Measurements from ENCODE around the gene RPL6.
A peak's percentile ranks its signal among the peaks of the same experiment; 100 is the strongest.
"Not testable (repeated sequence)": the region's sequence is repeated elsewhere in the genome, so short reads cannot be mapped to it uniquely, and the experiment has no call there.

The RPL6 gene

DNA sequence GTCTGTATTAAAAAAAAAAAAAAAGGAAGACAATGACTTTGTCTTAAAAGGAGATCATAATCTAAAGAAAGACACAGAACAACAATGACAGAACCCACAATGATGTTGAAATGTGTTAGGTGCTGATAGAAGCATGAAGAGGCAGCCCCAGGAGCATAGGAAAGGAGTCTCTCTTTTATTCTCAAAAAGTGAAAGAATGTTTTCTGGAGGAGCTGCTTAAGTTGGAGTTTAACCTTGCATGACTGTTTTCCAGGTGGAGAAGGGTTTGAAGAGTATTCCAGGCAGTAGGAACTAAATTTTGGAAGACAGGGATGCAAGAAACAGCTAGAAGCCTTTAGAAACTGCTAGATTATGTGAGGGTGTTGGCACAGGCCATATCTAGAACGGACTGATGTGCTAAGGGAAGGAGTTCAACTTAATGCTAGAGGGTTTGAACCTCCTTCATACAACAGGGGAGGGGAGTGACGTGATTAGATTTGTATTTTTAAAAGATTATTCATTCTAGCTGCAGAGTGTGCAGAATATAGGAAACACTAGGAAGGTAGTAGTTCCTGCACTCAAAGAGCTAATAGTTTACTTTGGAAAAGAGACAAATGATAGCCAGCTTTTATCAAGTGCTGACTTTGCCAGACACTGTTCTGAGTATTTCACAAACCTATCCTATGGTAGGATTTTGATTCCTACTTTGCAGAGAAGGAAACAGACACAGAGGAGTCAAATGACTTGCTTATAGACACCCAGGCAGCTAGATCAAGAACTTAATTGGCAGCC, 4.6 kb upstream of the RPL6 start:
- no peaks in the 10 kb centered on the region for H3K9me3 ChIP-seq (ENCODE audit: low read length)
- H3K36me3 ChIP-seq (ENCODE audit: insufficient read depth, low read length), result no peaks in the 10 kb centered on the region

DNA sequence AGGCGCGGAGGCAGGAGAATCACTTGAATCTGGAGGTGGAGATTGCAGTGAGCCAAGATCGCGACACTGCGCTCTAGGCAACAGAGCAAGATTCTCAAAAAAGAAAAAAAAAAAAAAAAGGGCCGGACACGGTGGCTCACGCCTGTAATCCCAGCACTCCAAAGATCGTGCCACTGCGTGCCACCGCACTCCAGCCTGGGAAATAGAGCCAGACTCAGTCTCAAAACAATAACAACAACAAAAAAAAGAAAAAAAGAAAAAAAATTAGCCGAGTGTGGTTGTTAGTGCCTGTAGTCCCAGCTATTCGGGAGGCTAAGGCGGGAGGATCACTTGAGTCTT, 470 bp upstream of the RPL6 start:
- Histone ChIP-seq H3K9me3 (ENCODE audit: low read length) (no peaks in the 10 kb centered on the region), H3K4me3 (ENCODE audit: low read length) (peak overlapping the region; percentile 79), H3K36me3 (ENCODE audit: insufficient read depth, low read length) (peaks cover 34% of the 10 kb centered on the region), H3K4me1 (ENCODE audit: insufficient read depth, low read length) (peaks cover 17% of the 10 kb centered on the region), H3K27me3 (ENCODE audit: insufficient read depth, low read length) (no peaks in the 10 kb centered on the region), H2AFZ (ENCODE audit: low read depth, low read length) (peak overlapping the region; percentile 24)

More for the DNA sequence above, 4.6 kb upstream of the RPL6 start:
- H3K4me1 ChIP-seq (ENCODE audit: insufficient read depth, low read length), result peaks cover 6% of the 10 kb centered on the region
- H3K27me3 ChIP-seq (ENCODE audit: insufficient read depth, low read length), result no peaks in the 10 kb centered on the region
- no peak overlapping the region for H3K4me3 ChIP-seq (ENCODE audit: low read length)
- no peak overlapping the region for H2AFZ ChIP-seq (ENCODE audit: low read depth, low read length)

DNA sequence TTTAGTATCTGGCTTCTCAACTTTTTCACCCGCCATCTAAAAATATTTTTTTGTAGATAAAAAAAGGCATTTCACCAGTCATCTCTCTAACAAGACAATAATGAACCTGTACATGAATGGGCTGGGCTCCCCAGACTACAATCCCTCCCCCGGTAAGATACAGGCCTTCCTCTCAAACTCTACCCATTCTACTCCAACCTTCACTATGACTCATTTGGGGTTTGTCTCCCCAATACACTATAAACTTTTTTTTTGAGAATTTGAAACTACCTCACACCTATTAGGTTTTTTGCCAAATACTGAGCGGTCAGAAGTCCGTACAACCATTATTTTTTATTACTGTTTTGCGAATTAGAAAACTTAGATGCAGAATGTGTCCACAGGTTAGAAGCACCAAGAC, 784 bp downstream of the RPL6 start:
- Histone ChIP-seq H3K27me3 (ENCODE audit: insufficient read depth, low read length) (no peaks in the 10 kb centered on the region), H2AFZ (ENCODE audit: low read depth, low read length) (no peak overlapping the region), H3K4me3 (ENCODE audit: low read length) (peak overlapping the region; percentile 79), H3K36me3 (ENCODE audit: insufficient read depth, low read length) (peaks cover 43% of the 10 kb centered on the region), H3K4me1 (ENCODE audit: insufficient read depth, low read length) (peaks cover 17% of the 10 kb centered on the region), H3K9me3 (ENCODE audit: low read length) (no peaks in the 10 kb centered on the region)

DNA sequence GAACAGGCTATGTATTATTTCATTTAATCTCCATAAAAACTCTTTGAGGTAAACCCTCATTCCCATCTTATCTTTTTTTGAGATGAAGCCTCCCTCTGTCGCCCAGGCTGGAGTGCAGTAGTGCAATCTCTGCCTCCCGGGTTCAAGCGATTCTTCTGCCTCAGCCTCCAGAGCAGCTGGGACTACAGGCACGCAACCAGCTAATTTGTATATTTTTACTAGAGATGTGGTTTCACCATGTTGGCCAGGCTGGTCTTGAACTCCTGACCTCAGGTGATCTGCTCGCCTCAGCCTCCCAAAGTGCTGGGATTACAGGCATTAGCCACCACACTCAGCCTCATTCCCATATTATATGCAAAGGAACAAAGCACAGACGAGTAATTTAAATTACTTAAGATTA, 1.7 kb downstream of the RPL6 start:
- H2AFZ ChIP-seq (ENCODE audit: low read depth, low read length); H3K9me3 ChIP-seq (ENCODE audit: low read length); H3K27me3 ChIP-seq (ENCODE audit: insufficient read depth, low read length): not testable (repeated sequence)
- Histone ChIP-seq H3K4me3 (ENCODE audit: low read length) (peak overlapping the region; percentile 79), H3K4me1 (ENCODE audit: insufficient read depth, low read length) (peaks cover 17% of the 10 kb centered on the region), H3K36me3 (ENCODE audit: insufficient read depth, low read length) (peaks cover 43% of the 10 kb centered on the region)

DNA sequence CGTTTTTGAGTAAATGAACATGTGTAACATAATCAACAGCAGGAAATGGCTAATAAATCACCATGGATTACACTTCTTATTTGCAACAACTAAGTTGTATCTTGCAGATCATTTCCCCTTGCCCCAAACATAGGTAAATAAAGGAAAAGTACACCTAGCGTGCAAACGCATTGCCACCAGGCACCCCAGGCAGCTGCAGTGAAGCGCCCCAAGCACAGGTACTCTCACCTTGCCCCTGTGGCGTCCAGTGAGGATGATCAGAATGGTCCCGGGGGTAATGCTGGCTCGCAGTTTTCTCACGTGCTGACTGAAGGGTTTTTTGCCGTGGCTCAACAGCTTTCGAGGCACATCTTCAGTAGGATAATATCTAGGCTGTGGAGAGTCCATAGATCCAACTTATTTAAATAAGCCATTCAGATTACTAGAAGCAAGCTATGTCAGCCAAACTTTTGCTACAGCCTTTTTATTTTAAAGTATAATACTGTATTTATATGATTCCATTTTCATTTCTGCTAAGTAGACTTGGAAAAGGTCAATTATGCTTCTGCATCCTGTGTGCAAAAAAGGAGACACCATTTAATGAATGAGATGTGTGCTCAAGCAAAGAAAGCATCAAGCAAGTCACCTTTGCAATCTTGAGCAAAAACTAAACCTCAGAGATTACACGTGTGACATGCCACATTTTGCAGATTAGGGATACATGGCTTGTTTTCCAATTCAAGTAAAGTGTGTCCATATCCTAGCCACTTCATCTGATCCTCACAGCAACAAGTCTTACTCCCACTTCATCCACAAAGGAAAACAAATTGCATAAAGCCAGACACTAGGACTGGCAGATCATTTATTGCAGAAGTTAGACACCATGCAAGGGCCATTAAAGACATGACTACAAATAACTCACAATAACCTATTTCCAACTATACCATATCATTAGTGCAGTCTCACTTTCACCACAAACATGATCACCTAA, 2.6 kb downstream of the RPL6 start:
- no peak overlapping the region for H3K4me3 ChIP-seq (ENCODE audit: low read length)

DNA sequence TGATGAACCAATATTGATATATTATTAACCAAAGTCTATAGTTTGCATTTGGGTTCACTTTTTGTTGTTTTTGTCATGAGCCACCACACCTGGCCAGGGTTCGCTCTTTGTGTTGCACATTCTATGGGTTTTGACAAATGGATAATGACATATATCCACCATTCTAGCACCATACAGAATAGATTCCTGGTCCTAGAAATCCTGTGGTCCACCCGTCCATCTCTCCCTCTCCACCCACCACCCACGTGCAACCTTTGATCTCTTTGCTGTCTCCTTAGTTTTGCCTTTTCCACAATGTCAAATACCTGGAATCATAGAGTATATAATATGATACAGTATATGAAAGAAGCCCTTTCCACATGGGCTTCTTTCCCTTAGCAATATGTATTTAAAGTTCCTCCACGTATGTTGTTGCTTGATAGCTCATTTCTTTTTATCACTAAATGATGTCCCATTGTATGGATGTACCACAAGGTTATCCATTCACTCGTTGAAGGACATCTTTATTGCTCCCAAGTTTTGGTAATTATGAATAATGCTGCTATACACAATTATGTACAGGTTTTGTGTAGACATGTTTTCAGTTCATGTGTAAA, 7.4 kb downstream of the RPL6 start:
- Histone ChIP-seq H3K4me1 (ENCODE audit: insufficient read depth, low read length) (no peaks in the 10 kb centered on the region), H3K36me3 (ENCODE audit: insufficient read depth, low read length) (peaks cover 30% of the 10 kb centered on the region), H2AFZ (ENCODE audit: low read depth, low read length) (no peak overlapping the region), H3K27me3 (ENCODE audit: insufficient read depth, low read length) (no peaks in the 10 kb centered on the region), H3K4me3 (ENCODE audit: low read length) (no peak overlapping the region), H3K9me3 (ENCODE audit: low read length) (no peaks in the 10 kb centered on the region)

More for the DNA sequence above, 2.6 kb downstream of the RPL6 start:
- H3K4me1 ChIP-seq (ENCODE audit: insufficient read depth, low read length), result peaks cover 17% of the 10 kb centered on the region
- H3K9me3 ChIP-seq (ENCODE audit: low read length), result no peaks in the 10 kb centered on the region
- no peak overlapping the region for H2AFZ ChIP-seq (ENCODE audit: low read depth, low read length)
- H3K27me3 ChIP-seq (ENCODE audit: insufficient read depth, low read length), result no peaks in the 10 kb centered on the region
- peaks cover 43% of the 10 kb centered on the region for H3K36me3 ChIP-seq (ENCODE audit: insufficient read depth, low read length)

DNA sequence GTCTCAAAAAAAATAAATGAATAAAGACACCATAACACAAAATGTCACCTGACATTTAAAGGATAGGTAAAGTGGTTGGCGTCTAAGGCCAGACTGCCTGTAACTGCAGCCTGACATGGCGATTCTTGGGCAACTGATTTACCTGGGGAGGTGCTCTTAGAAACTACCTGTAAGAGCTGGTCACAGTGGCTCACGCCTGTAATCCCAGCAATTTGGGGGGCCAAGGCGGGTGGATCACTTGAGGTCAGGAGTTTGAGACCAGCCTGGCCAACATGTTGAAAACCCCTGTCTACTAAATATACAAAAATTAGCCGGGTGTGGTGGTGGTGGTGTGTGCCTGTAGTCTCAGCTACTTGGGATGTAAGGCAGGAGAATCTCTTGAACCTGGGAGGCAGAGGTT, 8.4 kb downstream of the RPL6 start:
- Histone ChIP-seq H3K36me3 (ENCODE audit: insufficient read depth, low read length) (peaks cover 21% of the 10 kb centered on the region), H3K4me1 (ENCODE audit: insufficient read depth, low read length) (no peaks in the 10 kb centered on the region), H3K4me3 (ENCODE audit: low read length) (no peak overlapping the region), H2AFZ (ENCODE audit: low read depth, low read length) (no peak overlapping the region), H3K27me3 (ENCODE audit: insufficient read depth, low read length) (no peaks in the 10 kb centered on the region), H3K9me3 (ENCODE audit: low read length) (no peaks in the 10 kb centered on the region)

DNA sequence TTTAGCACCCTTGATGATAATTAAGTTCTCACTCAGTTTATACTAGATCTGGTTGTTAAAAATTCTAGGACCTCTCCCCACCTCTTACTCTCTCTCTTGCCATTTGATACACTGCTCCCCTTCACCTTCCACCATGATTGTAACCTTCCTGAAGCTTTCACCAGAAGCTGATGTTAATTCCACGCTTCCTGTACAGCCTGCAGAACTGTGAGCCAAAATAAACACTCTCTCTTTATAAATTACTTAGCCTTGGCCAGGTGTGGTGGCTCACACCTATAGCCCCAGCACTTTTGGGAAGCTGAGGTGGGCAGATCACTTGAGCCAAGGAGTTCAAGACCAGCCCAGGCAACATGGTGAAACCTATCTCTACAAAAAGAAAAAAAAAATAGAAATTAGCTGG, 16.1 kb downstream of the RPL6 start:
- H3K27me3 ChIP-seq (ENCODE audit: insufficient read depth, low read length), result no peaks in the 10 kb centered on the region
- no peaks in the 10 kb centered on the region for H3K4me1 ChIP-seq (ENCODE audit: insufficient read depth, low read length)
- no peak overlapping the region for H2AFZ ChIP-seq (ENCODE audit: low read depth, low read length)
- H3K4me3 ChIP-seq (ENCODE audit: low read length), result no peak overlapping the region
- H3K36me3 ChIP-seq (ENCODE audit: insufficient read depth, low read length), result no peaks in the 10 kb centered on the region
- H3K9me3 ChIP-seq (ENCODE audit: low read length), result no peaks in the 10 kb centered on the region

GRCh38 chr12:112389922-112390654, 19.3 kb downstream of the RPL6 start:
- not testable (repeated sequence) for H3K4me3 ChIP-seq (ENCODE audit: low read length)

GRCh38 chr12:112389228-112389627, 20.2 kb downstream of the RPL6 start:
- H3K9me3 ChIP-seq (ENCODE audit: low read length), result no peaks in the 10 kb centered on the region
- no peaks in the 10 kb centered on the region for H3K36me3 ChIP-seq (ENCODE audit: insufficient read depth, low read length)
- peaks cover 7% of the 10 kb centered on the region for H3K4me1 ChIP-seq (ENCODE audit: insufficient read depth, low read length)
- no peak overlapping the region for H2AFZ ChIP-seq (ENCODE audit: low read depth, low read length)
- H3K4me3 ChIP-seq (ENCODE audit: low read length), result no peak overlapping the region
- H3K27me3 ChIP-seq (ENCODE audit: insufficient read depth, low read length), result no peaks in the 10 kb centered on the region

More at GRCh38 chr12:112389922-112390654, 19.3 kb downstream of the RPL6 start:
- H3K27me3 ChIP-seq (ENCODE audit: insufficient read depth, low read length); H3K36me3 ChIP-seq (ENCODE audit: insufficient read depth, low read length); H3K4me1 ChIP-seq (ENCODE audit: insufficient read depth, low read length); H3K9me3 ChIP-seq (ENCODE audit: low read length); H2AFZ ChIP-seq (ENCODE audit: low read depth, low read length): not testable (repeated sequence)

DNA sequence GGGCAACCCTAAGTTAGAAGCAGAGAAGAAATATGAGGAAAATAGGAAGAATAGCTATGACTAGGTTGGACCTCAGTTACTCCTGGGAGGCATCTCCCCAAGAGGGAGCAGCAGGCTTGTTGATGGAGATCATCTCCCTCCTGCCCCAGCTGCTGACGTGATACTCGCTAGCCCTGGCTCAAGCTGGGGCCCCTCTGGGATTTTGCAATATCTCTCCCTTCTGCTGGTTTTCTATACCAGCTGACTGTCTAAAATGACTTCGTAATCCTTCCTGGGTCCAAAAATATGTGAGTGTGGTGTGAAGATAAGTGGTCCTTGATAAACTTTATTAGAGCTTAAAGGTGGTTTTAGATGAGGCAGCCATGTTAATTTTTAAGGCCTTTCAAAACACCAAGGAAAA, 22.7 kb downstream of the RPL6 start:
- H3K9me3 ChIP-seq (ENCODE audit: low read length), result no peaks in the 10 kb centered on the region
- H2AFZ ChIP-seq (ENCODE audit: low read depth, low read length), result peak overlapping the region; percentile 81
- peaks cover 7% of the 10 kb centered on the region for H3K4me1 ChIP-seq (ENCODE audit: insufficient read depth, low read length)
- H3K4me3 ChIP-seq (ENCODE audit: low read length), result no peak overlapping the region
- no peaks in the 10 kb centered on the region for H3K27me3 ChIP-seq (ENCODE audit: insufficient read depth, low read length)
- H3K36me3 ChIP-seq (ENCODE audit: insufficient read depth, low read length), result no peaks in the 10 kb centered on the region

GRCh38 chr12:112382866-112383265, 26.5 kb downstream of the RPL6 start:
- no peaks in the 10 kb centered on the region for H3K36me3 ChIP-seq (ENCODE audit: insufficient read depth, low read length)
- peaks cover 15% of the 10 kb centered on the region for H3K4me1 ChIP-seq (ENCODE audit: insufficient read depth, low read length)
- H2AFZ ChIP-seq (ENCODE audit: low read depth, low read length), result peak overlapping the region; percentile 18
- H3K27me3 ChIP-seq (ENCODE audit: insufficient read depth, low read length), result no peaks in the 10 kb centered on the region
- peak overlapping the region; percentile 65 for H3K4me3 ChIP-seq (ENCODE audit: low read length)
- H3K9me3 ChIP-seq (ENCODE audit: low read length), result no peaks in the 10 kb centered on the region
